Neural crest cell (in vitro differentiated cells): ENCODE data around the gene ITPRIPL1. TPM values are rescaled to one million over a fixed set of nuclear protein-coding genes. Genes with fewer than 3 reads are reported as not detected.

Experiments
- DNase-seq: peaks from one replicate; pipeline ENCODE4 v3.0.0; 2021; ENCODE audit warnings: low read depth, mixed read lengths, low spot score
- H3K27ac Mint-ChIP-seq: one replicate; pipeline ENCODE4 v1.8.0; 2021; ENCODE audit warnings: mild to moderate bottlenecking, mixed read lengths; ENCODE audit not compliant: unreplicated experiment
- H3K27me3 Mint-ChIP-seq: 2 replicates; pipeline ENCODE4 v1.8.0; 2021; ENCODE audit warnings: low read depth, mild to moderate bottlenecking, mixed read lengths
- H3K36me3 Mint-ChIP-seq: 2 replicates; pipeline ENCODE4 v1.8.0; 2021; ENCODE audit warnings: low read depth, mild to moderate bottlenecking, mixed read lengths
- H3K4me1 Mint-ChIP-seq: 2 replicates; pipeline ENCODE4 v1.8.0; 2021; ENCODE audit warnings: mixed read lengths
- H3K4me3 Mint-ChIP-seq: one replicate; pipeline ENCODE4 v1.8.0; 2021; ENCODE audit warnings: mild to moderate bottlenecking, mixed read lengths
- H3K9me3 Mint-ChIP-seq: 2 replicates; pipeline ENCODE4 v1.8.0; 2021; ENCODE audit warnings: mixed read lengths
- total RNA-seq: library from RNA; stranded (reverse); gene quantifications from 2 replicates; pipeline ENCODE4 v1.2.1, GENCODE V29; 2021
- TF ChIP-seq, protein P1 (sequence below): fragments of 200-600 bp; sonication (generic); conservative IDR thresholded peaks from 2 replicates; pipeline ENCODE4 v1.5.0; 2021; ENCODE audit warnings: antibody characterized with exemption, mild to moderate bottlenecking

The ITPRIPL1 gene
- total RNA-seq, 1 donor from 2014 or later = 24.2 TPM

DNA sequence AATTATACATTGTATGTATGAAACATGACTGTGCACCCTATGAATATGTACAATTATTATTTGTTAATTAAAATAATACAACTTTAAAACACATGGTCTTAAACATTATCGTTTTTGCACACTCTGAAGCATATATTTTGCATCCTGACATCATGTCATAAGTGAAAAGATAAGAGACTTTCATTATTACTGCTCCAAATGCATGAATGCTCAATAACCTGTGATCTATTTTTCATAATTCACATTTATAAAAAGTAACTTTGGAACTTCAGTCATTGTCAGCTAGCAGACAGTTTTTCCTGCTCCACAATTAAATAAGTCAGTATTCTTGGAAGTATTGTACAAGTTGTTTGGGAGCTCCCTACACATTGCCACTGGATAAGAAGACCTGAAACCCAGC lies 1.3 kb upstream of the ITPRIPL1 start:
- Mint-ChIP-seq H3K27me3 (peaks cover 48% of the 10 kb centered on the region), H3K9me3 (no peaks in the 10 kb centered on the region), H3K27ac (no peak overlapping the region), H3K4me1 (peaks cover 40% of the 10 kb centered on the region), H3K4me3 (peak overlapping the region; percentile 86), H3K36me3 (peaks cover 16% of the 10 kb centered on the region)
- no peak for DNase-seq
- TF ChIP-seq, protein P1, sequence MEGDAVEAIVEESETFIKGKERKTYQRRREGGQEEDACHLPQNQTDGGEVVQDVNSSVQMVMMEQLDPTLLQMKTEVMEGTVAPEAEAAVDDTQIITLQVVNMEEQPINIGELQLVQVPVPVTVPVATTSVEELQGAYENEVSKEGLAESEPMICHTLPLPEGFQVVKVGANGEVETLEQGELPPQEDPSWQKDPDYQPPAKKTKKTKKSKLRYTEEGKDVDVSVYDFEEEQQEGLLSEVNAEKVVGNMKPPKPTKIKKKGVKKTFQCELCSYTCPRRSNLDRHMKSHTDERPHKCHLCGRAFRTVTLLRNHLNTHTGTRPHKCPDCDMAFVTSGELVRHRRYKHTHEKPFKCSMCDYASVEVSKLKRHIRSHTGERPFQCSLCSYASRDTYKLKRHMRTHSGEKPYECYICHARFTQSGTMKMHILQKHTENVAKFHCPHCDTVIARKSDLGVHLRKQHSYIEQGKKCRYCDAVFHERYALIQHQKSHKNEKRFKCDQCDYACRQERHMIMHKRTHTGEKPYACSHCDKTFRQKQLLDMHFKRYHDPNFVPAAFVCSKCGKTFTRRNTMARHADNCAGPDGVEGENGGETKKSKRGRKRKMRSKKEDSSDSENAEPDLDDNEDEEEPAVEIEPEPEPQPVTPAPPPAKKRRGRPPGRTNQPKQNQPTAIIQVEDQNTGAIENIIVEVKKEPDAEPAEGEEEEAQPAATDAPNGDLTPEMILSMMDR = no peak

DNA sequence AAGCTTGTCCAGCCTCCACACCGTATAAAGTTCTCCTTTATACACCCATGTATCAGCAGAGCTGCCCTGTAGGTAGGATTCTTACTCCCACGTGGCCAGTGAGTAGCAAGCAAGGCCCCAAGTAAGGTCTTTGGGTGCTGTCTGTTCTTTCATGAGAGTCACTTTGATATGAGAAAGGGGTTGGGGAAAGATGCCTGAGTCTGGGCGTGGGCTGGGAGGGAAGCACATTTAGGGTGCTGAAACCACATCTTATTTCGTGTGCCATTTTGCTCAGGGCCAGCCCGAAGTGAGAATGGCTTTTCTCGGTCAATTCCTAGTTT lies 436 bp upstream of the ITPRIPL1 start:
- Mint-ChIP-seq H3K27ac (peak overlapping the region; percentile 73), H3K4me3 (peak overlapping the region; percentile 86), H3K27me3 (peaks cover 48% of the 10 kb centered on the region), H3K4me1 (peaks cover 43% of the 10 kb centered on the region), H3K9me3 (no peaks in the 10 kb centered on the region), H3K36me3 (peaks cover 16% of the 10 kb centered on the region)
- no peak for DNase-seq
- TF ChIP-seq, protein P1 = no peak

DNA sequence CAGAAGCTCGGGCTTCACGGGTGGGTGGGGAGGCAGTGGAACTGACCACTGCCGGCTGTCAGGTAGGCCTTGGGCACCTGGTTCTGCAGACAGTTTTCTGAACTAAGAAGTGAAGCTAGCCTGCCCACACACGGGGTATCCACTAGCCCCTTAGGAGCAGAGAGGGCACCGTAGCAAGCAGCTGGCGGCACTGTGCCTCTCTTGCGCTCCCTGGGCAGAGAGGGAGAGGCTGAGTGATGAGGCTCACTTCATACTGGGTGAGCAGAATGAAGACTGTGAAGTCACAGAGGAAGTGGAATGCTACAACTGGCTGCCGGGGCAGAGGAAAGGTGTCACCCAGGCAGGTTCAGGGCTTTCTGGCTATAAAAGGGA lies 753 bp downstream of the ITPRIPL1 start:
- Mint-ChIP-seq H3K27me3 (peaks cover 37% of the 10 kb centered on the region), H3K4me3 (peak overlapping the region; percentile 89), H3K4me1 (peaks cover 36% of the 10 kb centered on the region), H3K9me3 (no peaks in the 10 kb centered on the region), H3K27ac (no peak overlapping the region), H3K36me3 (peaks cover 16% of the 10 kb centered on the region)
- no peak for DNase-seq
- TF ChIP-seq, protein P1 = no peak

DNA sequence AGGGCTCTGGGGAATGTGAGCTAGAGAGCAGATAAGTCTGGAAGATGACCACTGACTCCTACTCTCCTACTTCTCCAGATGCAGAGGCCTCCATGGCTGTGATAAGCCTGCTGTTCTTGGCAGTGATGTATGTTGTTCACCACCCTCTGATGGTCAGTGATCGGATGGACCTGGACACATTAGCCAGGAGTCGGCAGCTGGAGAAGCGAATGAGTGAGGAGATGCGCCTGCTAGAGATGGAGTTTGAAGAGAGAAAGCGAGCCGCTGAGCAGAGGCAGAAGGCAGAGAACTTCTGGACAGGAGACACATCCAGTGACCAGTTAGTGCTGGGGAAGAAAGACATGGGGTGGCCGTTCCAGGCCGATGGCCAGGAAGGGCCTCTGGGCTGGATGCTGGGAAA lies 1.4 kb downstream of the ITPRIPL1 start:
- Mint-ChIP-seq H3K27ac (no peak overlapping the region), H3K9me3 (no peaks in the 10 kb centered on the region), H3K27me3 (peaks cover 30% of the 10 kb centered on the region), H3K4me3 (peak overlapping the region; percentile 51), H3K4me1 (peaks cover 31% of the 10 kb centered on the region), H3K36me3 (peaks cover 16% of the 10 kb centered on the region)
- no peak for DNase-seq
- TF ChIP-seq, protein P1 = no peak

DNA sequence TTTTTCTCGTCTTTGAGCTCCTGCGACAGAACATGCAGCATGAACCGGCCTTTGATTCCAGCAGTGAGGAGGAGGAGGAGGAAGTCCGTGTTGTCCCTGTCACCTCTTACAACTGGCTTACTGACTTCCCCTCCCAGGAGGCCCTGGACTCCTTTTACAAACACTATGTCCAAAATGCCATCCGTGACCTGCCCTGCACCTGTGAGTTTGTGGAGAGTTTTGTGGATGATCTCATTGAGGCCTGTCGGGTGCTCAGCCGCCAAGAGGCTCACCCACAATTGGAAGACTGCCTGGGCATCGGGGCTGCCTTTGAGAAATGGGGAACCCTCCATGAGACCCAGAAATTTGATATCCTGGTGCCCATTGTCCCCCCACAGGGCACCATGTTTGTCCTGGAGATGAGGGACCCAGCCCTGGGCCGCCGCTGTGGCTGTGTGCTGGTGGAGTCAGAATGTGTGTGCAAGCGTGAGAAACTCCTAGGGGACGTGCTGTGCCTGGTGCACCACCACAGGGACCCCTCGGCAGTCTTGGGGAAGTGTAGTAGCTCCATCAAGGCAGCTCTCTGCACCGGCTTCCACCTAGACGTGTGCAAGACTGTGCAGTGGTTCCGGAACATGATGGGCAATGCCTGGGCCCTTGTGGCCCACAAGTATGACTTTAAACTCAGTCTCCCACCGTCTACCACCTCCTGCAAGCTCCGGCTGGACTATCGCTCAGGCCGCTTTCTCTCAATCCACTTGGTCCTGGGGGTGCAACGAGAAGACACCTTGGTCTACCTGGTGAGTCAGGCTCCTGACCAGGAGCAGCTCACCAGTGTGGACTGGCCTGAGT lies 2.1 kb downstream of the ITPRIPL1 start:
- H3K9me3 Mint-ChIP-seq = no peaks in the 10 kb centered on the region
- H3K36me3 Mint-ChIP-seq = peaks cover 16% of the 10 kb centered on the region
- H3K27ac Mint-ChIP-seq = no peak overlapping the region
- peaks cover 25% of the 10 kb centered on the region for H3K27me3 Mint-ChIP-seq
- no peak for DNase-seq
- peaks cover 27% of the 10 kb centered on the region for H3K4me1 Mint-ChIP-seq
- TF ChIP-seq, protein P1 = no peak
- H3K4me3 Mint-ChIP-seq = peak overlapping the region; percentile 51
